ENCODE data around the gene SYNPO2. TPM values are rescaled to one million over a fixed set of nuclear protein-coding genes. Genes with fewer than 3 reads are reported as not detected.

SYNPO2 gene
- polyA plus RNA-seq, 1 donor (not counting 4 experiments of a cell fraction or from before 2014, with no cell fraction given), result 0.34 TPM

GRCh38 chr4:119016636-119017035 lies 128.0 kb downstream of the SYNPO2 start:
- H3K27me3 ChIP-seq (ENCODE audit: control insufficient read depth, extremely low read depth, insufficient read depth, low read length), result no peaks in the 10 kb centered on the region
- DNase-seq (ENCODE audit: low read depth, low spot score) (no peak), FAIRE-seq (no peak)
- no peak overlapping the region for H3K9ac ChIP-seq (ENCODE audit: control insufficient read depth, extremely low read depth, insufficient read depth, low read length)
- H3K9me3 ChIP-seq (ENCODE audit: control insufficient read depth, low read depth, low read length), result no peaks in the 10 kb centered on the region
- H3K4me1 ChIP-seq (ENCODE audit: control insufficient read depth, extremely low read depth, insufficient read depth, low read length), result no peaks in the 10 kb centered on the region
- H4K20me1 ChIP-seq (ENCODE audit: control insufficient read depth, extremely low read depth, insufficient read depth, low read length), result no peaks in the 10 kb centered on the region
- no peaks in the 10 kb centered on the region for H3K9me1 ChIP-seq (ENCODE audit: control insufficient read depth, extremely low read depth, insufficient read depth, low read length)
- no peaks in the 10 kb centered on the region for H3K79me2 ChIP-seq (ENCODE audit: control insufficient read depth, insufficient read depth, low read length)
- no peak overlapping the region for H3K4me2 ChIP-seq (ENCODE audit: control insufficient read depth, extremely low read depth, insufficient read depth, low read depth, low read length)
- TF ChIP-seq EZH2 (IDR thresholded peaks at IDR 0.05; ENCODE audit: low read length) (no peak), CTCF (optimal IDR thresholded peaks at IDR 0.05 in 1 of 3, IDR thresholded peaks at IDR 0.05 in 1 of 3, conservative IDR thresholded peaks at IDR 0.05 in 1 of 3; ENCODE audit: extremely low read depth in 1 of 3, insufficient read depth in 2 of 3, low read length in 3 of 3) (no peak)
- no peak overlapping the region for H3K27ac ChIP-seq (ENCODE audit: control insufficient read depth, insufficient read depth, low read length)
- no peaks in the 10 kb centered on the region for H3K36me3 ChIP-seq (ENCODE audit: control insufficient read depth in 2 of 2, extremely low read depth in 1 of 2, insufficient read depth in 2 of 2, low read length in 2 of 2)
- dilution Hi-C loops (cut with MboI; ENCODE audit: extremely low pct_ligation_motif_present, low sequenced_read_pairs), result no loop called here
- no peak overlapping the region for H3K4me3 ChIP-seq (ENCODE audit: control insufficient read depth in 2 of 3, extremely low read depth in 1 of 3, insufficient read depth in 2 of 3, low read depth in 1 of 3, low read length in 3 of 3)
- no peak overlapping the region for H2AFZ ChIP-seq (ENCODE audit: control insufficient read depth, low read length)

GRCh38 chr4:119017636-119018035 lies 129.0 kb downstream of the SYNPO2 start:
- Histone ChIP-seq H3K27ac (ENCODE audit: control insufficient read depth, insufficient read depth, low read length) (no peak overlapping the region), H2AFZ (ENCODE audit: control insufficient read depth, low read length) (no peak overlapping the region), H3K9me1 (ENCODE audit: control insufficient read depth, extremely low read depth, insufficient read depth, low read length) (no peaks in the 10 kb centered on the region), H3K4me1 (ENCODE audit: control insufficient read depth, extremely low read depth, insufficient read depth, low read length) (no peaks in the 10 kb centered on the region), H3K9me3 (ENCODE audit: control insufficient read depth, low read depth, low read length) (no peaks in the 10 kb centered on the region), H3K4me3 (ENCODE audit: control insufficient read depth in 2 of 3, extremely low read depth in 1 of 3, insufficient read depth in 2 of 3, low read depth in 1 of 3, low read length in 3 of 3) (no peak overlapping the region), H3K9ac (ENCODE audit: control insufficient read depth, extremely low read depth, insufficient read depth, low read length) (no peak overlapping the region), H3K27me3 (ENCODE audit: control insufficient read depth, extremely low read depth, insufficient read depth, low read length) (no peaks in the 10 kb centered on the region), H3K36me3 (ENCODE audit: control insufficient read depth in 2 of 2, extremely low read depth in 1 of 2, insufficient read depth in 2 of 2, low read length in 2 of 2) (no peaks in the 10 kb centered on the region), H3K4me2 (ENCODE audit: control insufficient read depth, extremely low read depth, insufficient read depth, low read depth, low read length) (no peak overlapping the region), H3K79me2 (ENCODE audit: control insufficient read depth, insufficient read depth, low read length) (no peaks in the 10 kb centered on the region), H4K20me1 (ENCODE audit: control insufficient read depth, extremely low read depth, insufficient read depth, low read length) (no peaks in the 10 kb centered on the region)
- FAIRE-seq (no peak), DNase-seq (ENCODE audit: low read depth, low spot score) (no peak)
- dilution Hi-C loops (cut with MboI; ENCODE audit: extremely low pct_ligation_motif_present, low sequenced_read_pairs), result no loop called here
- TF ChIP-seq EZH2 (IDR thresholded peaks at IDR 0.05; ENCODE audit: low read length) (no peak), CTCF (optimal IDR thresholded peaks at IDR 0.05 in 1 of 3, IDR thresholded peaks at IDR 0.05 in 1 of 3, conservative IDR thresholded peaks at IDR 0.05 in 1 of 3; ENCODE audit: extremely low read depth in 1 of 3, insufficient read depth in 2 of 3, low read length in 3 of 3) (no peak)
